DMS153 (cell line): Measurements from ENCODE around the gene SPTLC3.

Experiments
- DNase-seq: peaks from one replicate; lab custom pipeline; 2025; lab: John Stamatoyannopoulos, UW

The SPTLC3 gene

DNA sequence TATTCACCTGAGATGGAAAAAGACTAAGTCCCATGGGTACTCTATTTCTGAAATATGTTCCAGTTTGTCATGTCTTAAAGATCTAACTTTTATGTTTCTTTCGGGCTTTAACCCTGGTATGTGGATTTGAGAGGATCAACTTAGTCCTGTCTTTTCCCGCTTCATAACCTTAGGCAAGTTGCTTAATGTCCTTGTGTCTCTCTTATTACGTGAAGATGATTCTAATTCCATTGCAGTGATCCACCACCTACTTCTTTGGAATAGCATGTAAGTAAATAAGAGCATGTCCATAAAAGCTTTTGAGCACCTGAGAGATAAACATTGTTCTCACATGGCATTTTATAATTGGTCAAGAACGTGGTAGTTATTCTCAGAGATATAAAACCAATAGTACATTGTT is 23.0 kb downstream of the SPTLC3 start:
- DNase-seq: no peak

DNA sequence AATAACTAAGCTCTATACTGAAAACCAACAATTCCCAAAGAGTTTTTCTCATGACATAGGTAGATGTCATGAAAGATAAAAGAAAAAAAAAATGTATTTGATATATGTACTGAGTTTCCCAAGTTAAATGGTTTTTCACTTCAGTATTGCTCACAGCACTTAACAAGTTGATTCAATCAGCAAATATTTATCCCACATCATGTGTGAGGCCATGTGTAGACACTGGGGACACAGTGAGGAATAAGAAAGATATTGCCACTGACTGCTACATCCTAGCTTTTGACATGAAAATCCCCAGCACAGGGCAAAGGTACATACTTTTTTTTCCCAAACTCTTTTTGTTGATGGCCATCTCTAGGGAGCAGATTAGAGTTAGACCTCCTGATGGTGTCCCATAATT is 25.3 kb downstream of the SPTLC3 start:
- no peak for DNase-seq

DNA sequence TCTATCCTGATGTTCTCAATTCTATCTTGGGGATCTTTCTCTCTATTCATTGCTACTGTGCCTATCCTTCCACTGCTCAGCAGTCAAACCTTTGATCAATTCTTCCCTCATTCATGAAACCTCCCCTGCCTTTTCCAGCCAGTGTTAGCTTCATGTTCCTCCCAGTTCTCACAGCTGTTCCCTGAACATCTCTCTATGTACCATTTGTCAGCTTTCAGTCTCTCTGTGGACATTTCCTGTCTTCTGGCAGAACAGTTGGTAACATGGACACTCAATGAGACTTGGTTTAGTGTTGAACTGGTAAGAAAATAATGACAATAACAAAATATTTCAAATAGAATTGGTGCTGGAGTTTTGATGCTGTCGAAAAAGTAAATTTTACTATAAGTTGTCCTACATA is 26.2 kb downstream of the SPTLC3 start:
- no peak for DNase-seq

DNA sequence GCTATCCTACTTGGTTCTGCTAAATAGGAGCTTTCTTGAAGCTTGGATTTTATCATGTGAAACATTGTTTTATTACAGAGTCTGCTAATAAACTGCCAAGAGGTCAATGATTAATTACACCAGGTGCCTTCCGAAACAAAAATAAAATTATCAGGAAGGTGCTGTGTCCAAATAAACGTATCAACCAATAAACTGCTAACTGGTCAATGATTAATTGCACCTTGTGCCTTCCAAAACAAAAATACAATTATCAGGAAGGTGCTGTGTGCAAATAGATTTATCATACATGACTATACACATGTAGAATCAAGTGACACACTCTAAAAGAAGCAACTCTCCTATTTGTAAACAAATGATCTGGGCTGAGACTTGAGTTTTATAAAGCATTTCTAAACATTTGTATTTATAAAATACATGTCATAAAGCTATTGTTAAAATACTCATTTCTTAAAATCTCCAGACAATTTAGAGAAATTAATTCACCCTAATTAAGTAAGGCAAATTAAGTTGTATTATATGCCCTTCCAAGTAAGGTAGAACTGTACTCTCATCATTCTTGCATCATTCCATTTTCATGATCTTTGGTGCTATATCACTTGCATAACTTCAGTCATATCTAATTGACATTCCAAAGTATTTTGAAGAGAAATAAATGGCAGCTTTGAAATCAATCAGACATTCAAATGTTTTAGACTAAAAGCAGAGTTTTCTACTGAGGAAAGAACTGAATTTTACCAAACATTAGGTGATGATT is 26.8 kb downstream of the SPTLC3 start:
- DNase-seq: no peak

DNA sequence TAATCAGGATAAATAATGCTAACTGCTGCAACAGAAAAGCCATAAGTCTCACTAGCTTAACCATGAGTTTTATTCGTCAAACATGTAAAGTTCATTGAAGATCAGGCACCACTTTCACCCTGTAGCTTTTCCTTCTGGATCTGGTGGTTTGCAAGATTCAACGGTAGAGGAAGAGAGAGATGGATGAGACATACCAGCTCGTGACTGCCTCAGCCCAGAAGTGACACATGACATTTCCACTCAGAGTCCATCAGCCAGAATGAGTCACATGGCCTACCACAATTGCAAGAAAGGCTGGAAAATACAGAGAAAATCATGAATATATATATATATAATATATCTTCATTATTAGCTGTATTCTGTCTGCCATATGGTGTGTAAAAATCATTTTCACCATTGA is 29.0 kb downstream of the SPTLC3 start:
- DNase-seq: no peak

DNA sequence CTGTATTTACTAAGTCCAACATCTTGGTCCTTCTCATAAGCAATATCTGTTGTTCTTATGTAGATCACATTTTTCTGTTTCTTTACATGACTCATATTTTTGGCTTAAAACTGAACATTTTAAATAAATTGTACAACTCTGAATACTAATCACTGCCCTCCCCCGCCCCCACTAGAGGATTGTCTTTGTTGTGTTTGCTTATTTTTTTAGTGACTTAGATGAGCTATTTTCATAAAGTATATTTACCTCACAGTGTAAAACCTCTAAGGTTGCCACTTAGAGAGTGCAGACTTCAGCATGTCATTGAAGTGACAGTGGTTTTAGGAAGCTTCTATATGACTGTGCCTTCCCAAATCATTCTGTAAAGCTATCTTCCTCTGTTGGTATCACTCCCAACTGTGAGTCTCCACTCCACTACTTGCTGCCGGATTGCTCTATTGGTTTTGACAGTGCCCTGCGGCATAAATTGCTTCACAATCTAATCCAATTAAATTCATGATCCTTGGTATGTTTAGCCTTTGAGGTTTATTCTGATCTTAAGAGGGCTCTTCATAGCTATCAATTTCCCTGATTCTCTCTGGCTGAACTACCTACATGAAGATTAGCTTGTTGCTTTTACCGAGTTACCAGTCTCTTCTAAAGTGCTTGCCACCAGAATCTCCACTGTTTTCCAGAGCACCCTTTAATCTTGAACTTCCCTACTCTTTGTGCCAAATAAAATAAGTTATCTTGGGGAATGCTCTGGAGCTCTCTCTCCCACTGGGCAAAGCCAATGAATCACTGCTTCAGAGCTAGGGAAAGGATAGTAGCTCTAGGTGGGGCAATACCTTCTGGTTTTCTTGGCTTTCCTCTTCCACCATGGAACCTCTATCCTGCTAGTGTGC is 33.0 kb downstream of the SPTLC3 start:
- no peak for DNase-seq

DNA sequence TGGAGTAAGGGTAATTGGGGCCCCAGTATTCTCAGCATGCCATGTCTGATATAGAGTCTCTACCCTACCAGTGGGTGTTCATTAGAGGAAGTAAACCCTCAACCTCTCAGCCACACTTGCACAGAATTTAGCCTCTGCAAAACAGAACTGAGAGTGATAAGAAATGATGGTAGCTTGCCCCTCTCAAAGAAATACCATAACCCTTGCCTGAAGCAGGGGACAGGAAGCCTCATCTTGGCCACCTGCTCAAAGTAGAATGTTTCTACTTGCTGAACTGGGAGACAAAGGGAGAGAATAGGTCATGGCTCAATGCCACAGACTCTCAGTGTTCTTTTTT is 33.7 kb downstream of the SPTLC3 start:
- no peak for DNase-seq

DNA sequence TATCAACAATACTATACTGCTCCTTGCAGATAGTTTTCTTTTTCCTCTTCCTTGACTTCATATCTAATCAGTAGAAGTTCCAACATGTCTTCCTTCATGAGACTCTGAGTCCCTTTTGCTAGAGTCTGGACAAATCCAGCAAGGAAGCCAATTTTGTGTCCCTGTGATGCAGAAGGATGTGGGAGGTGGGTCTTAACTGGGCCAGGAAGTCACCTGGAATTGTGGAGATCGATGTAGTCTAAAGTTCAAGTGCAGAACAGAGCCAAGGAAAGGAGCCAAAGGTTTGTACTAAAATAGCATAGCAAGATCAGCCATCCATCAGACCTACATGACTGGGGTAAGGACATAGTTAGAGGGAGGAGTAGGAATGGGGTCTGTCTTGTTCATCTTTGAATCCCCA is 37.6 kb downstream of the SPTLC3 start:
- DNase-seq: no peak

DNA sequence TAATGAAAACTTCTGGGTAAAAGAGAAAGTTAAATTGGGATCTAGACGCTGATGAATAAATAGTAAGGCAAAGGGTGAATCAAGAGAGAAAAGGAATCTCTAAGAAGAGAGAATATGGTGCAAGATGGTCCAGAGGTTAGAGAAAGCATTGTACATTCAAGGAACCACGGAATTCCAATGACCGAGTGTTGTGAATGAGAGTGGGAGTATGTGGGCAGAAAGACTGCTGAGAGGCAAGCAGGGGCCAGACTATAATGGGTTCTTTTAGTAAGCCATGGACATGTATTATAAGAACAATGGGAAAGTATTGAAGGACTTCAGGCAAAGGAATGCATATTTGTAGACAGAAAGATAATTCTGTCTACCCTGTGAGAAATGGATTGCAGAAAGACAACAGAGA is 45.2 kb downstream of the SPTLC3 start:
- no peak for DNase-seq

DNA sequence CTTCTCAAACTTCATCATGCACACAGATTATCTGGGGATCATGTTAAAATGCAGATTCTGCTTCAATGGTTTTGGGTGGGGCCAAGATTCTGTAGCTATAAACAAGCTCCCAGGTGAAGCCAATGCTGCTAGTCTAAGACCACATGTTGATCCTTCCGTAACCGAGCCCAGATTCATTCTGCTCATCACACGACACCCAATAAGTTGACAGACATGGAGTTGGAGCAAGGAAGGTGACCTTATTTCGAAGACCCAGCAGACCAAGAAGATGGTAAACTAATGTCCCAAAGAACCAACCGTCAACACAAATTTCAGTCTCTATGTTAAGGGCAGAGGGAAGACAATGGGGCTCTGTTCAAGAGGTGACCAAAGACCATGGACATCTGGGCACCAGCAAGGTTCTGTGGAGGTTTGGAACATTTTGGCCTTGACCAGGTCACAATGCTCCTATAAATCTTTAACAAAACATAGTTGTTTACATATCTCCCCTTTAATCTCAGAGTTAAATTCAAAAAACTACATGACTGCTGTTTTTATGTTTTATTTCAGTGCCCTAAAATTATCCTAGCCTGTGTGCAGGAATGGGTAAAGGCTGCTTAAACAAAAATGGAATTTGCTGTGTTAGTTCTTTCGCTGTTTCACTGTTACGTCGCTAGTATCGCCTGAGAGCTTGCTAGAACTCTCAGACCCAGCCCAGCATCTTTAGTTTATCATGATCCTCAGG is 50.1 kb downstream of the SPTLC3 start:
- no peak for DNase-seq

DNA sequence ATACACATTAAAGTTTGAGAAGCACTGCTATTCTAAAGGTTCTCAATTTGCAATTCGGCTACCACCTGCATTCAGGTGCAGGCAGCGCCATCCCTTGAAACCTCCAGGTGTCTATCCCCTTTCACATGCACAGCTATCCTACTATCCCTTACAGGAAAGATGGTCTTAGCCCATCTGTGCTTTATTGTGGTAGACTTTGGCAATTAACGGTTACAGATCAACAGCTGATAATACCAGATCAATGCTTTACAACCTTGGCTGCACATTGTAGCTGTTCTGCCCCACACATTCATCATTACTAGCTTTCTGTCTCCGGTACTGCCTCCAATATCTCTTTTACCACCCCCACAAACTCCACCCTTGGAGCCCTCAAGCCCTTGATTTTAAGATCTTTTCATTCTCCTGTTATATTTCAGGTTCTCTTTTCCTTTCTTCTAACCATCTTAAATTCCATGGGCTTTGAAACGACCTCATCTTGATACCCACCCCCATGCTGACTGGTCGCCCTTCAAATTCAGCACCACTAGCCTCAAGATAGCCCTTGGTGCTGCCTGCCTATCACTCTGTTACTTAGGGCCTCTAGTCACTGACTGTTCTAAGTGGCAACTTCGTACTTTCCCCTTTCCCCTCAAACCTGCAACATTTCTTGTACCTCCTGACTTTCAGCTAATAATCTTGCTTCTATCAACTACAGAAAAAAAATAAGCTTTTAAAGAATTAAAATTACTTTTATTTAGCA is 50.8 kb downstream of the SPTLC3 start:
- no peak for DNase-seq

DNA sequence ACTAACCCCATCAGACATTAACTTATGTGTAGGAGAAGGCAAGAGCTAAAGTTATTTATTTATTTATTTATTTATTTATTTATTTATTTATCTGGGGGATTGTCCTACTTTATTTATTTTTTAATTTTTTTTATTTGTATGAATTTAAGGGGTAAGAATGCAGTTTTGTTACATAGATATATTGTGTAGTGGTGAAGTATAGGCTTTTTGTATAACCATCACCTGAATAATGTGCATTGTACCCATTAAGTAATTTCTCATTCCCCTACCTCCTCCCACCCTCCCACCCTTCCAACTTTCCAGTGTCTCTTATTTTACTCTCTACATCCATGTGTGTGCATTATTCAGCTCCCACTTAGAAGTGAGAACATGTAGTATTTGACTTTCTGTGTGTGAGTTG is 51.6 kb downstream of the SPTLC3 start:
- no peak for DNase-seq

DNA sequence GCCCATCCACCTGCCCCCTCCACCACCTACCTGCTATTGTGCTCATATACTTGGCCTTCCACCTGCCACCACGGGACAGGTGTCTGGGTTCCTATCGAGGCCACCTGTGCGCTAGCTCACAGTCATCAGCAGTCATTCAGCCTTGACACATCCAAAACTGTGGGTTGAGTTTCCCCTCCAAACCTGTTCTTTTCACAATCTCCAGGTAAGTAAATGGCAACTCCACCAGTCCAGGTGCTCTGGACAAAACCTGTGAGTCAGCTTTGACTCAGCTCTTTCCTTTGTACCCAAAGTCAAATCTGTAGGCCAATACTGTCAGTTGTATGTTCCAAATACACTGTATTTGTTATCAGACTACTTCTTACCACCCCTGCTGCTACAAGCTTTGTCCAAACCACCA is 52.6 kb downstream of the SPTLC3 start:
- no peak for DNase-seq

DNA sequence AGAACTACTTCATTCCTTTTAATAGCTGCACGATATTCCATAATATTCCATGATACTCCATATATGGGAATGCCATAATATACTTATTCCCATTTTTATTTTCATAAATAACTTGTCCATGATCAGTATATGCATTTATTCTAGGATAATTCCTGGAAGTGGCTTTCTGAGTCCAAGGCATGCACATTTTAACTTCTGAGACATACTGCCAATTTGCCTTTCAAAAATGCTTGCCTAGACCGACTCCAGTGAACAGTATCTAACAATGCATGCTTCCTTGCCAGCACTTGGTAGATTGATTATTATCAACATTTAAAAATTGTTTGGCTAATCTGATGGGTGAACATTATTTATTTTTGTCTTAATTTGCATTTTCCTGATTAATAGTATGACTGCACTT is 54.0 kb downstream of the SPTLC3 start:
- no peak for DNase-seq

DNA sequence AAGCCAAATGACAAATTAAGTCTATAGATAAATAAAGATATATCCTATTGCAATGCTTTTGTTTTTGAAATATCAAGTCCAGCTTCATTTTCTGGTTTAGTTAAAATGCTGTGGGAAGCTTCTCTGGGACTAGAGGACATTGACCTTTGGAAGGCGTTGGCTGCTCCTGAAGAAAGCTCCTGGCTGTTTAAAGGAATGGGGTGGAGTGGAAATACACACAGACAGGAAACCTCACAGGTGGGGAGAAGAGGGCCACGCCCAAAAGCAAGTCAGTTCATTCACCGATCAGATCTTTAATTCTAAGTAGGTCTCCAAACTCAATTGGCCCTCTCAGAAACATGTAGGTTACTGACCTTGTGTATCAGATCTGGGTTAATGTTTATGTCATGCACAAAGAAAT is 59.6 kb downstream of the SPTLC3 start:
- DNase-seq: no peak

DNA sequence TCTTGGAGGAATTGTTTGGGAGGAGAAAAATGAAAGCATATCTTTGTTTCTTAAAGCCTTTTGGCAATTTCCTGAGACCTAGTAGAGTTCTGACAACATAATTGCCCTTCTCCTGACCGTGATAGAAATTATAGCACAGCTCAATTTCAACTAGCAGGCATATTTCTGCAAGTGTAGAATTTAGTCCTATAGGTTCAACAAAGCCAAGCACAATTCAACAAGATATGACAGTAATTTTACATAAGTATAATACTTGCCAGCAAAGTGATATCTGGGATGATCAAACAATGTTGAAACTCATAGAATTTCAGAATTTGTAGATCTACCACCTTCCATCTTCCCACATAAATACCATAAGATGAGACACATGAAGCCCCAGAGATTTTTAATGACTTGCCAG is 73.1 kb downstream of the SPTLC3 start:
- no peak for DNase-seq

DNA sequence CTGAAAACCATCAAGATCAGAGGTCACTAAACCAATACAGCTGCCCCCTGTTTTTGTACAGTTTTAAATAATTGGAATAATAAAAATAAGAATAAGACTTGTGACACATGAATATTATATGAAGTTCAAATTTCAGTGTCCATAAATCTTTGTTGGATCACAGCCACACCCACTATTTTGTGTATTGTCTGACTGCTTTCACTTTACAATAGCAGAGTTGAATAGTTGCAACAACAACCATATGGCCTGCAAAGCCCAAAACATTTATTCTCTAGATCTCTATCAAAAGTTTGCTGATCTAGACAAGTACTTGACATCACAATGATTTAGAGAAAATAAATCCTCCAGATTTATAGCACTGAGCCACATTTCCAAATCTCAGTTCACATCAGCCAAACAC is 73.6 kb downstream of the SPTLC3 start:
- DNase-seq: no peak

DNA sequence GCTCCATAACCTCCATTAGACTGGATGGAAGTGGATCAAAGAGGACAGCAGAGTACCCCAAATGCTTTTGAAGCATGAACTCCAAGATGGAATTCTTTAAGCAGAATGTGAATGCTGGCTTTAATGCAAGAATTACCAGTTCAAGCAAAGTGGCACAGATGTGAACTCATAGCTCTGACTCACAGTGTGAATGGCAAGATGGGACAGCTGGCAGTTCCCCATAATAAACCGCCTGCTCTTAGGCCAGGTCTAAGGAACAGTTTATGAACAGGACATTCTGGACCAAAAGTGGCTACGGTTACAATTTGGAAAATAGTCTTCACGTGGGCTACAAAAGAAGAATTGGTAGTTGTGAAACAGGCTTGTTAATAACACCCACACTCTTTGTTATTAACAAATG is 76.5 kb downstream of the SPTLC3 start:
- no peak for DNase-seq

DNA sequence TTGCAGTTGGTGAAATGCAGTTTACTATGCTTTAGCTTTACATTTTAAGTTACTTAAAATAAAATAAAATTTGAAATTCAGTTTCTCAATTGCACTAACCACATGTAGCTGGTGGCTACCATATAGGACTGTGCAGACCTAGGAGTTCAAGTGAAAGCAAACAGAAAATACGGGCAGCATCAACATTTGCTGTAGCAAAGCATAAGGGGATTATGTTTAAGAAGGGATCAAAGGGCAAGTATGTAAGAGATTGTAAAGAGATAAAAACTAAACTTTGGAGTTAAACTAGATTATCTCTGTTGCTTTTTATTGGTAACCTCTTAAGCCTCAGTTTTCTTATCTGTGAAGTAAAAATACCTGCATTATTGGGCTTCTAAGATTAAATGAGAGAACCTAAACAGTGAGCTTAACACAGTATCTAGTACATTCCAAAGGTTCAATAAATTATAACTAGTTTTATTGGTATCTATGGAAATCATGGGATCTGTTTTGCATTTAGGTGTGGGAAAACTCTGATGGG is 81.2 kb downstream of the SPTLC3 start:
- no peak for DNase-seq

DNA sequence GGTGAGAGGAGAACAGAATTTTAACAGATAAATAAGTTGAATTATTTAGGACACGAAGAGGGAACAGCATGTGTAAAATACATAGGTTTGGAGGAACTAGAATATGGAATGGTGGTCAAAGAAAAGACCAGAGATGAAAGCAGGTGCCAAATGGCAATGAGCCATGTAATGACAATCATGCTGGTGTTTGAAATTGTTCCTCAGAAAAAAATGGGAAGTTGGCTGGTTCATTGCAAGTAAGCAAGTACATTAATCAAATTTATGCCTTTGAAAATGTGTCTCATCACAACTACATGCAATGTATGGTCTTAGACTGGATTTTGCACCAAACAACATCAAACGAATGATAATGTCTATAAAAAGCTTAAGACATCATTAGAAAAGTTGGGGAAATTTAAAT is 83.3 kb downstream of the SPTLC3 start:
- DNase-seq: no peak

DNA sequence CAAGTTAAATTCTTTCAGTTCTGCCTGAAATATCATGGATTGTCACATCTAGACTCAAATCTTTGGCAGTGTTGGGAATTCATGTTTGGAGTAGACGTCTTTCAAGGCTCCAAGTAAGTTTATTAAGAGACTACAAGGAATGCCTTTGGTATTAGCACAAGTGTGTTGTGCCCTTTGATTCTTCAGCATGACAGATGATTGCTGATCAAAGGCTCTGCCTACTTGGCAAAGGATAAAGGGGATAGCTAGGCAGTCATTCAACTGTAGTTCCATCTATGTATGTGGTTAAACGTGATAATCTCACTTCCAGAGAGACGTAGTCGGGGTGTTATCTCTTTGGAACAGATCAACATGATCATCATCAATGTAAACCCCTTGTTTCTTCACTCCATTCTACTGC is 86.2 kb downstream of the SPTLC3 start:
- no peak for DNase-seq

DNA sequence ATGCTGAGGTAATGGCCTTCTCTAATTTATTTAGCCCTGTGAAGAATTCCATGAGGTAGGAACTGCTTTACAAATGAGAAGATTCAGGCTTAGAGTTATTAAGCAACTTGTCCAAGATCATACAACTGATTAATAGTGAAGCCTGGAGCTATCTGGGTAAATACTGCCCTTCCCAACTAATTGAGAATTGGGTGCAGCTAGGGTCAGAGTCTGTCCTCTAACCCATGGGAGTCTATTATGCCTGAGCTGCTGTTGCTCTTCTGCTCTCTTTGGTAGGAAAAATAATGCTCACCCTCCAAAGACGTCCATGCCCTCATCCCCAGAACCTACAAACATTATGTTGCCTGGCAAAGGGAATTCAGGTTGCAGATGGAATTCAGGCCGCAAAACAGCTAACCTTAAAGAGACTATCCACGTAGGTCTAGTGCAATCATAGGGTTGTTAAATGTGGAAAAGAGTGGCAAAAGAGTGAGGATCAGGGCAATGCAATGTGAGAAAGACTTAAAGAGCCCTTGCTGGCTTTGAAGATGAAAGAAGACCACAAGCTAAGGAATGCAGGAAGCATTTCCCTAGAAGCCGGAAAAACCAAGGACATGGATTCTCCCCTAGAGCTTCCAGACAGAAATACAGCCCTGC is 90.1 kb downstream of the SPTLC3 start:
- DNase-seq: no peak
